Choroid plexus epithelial cell (primary cell): Measurements from ENCODE around the gene MARCHF4.
A peak's percentile ranks its signal among the peaks of the same experiment; 100 is the strongest.

Experiments
- DNase-seq: peaks from one replicate; pipeline ENCODE4 v3.0.0-alpha.2; 2010; ENCODE audit warnings: low read depth
- H3K4me3 ChIP-seq: 2 replicates; pipeline ENCODE4 v1.5.1; 2011; ENCODE audit warnings: low read depth, mild to moderate bottlenecking, control low read depth, low read length, moderate library complexity
- CTCF ChIP-seq: conservative IDR thresholded peaks from 2 replicates; pipeline ENCODE4 v1.5.1; 2011; ENCODE audit warnings: low read depth, mild to moderate bottlenecking, control low read depth, inconsistent platforms, low read length, moderate library complexity

The MARCHF4 gene

GRCh38 chr2:216351172-216351925, 20.9 kb downstream of the MARCHF4 start:
- DNase-seq, result peak; percentile 48
- TF ChIP-seq CTCF, result no peak
- H3K4me3 ChIP-seq, result no peak overlapping the region

- no peak overlapping the region for H3K4me3 ChIP-seq
- TF ChIP-seq CTCF, result no peak
- peak; percentile 72 for DNase-seq
These were observed 22.0 kb downstream of the MARCHF4 start for GRCh38 chr2:216350214-216350791.

- TF ChIP-seq CTCF, result no peak
- DNase-seq, result no peak
- no peak overlapping the region for H3K4me3 ChIP-seq
These were observed 22.9 kb downstream of the MARCHF4 start for GRCh38 chr2:216349366-216349765.

GRCh38 chr2:216348756-216349308, 23.5 kb downstream of the MARCHF4 start:
- DNase-seq, result peak; percentile 71
- no peak for TF ChIP-seq CTCF
- no peak overlapping the region for H3K4me3 ChIP-seq

- no peak for TF ChIP-seq CTCF
- H3K4me3 ChIP-seq, result no peak overlapping the region
- no peak for DNase-seq
These were observed 25.5 kb downstream of the MARCHF4 start for GRCh38 chr2:216346781-216347180.

GRCh38 chr2:216345846-216346245, 26.4 kb downstream of the MARCHF4 start:
- no peak overlapping the region for H3K4me3 ChIP-seq
- no peak for DNase-seq
- TF ChIP-seq CTCF, result no peak
